Superior temporal gyrus (tissue), 1 donor: ENCODE results near the gene NELL2.
"Not testable (repeated sequence)": the region's sequence is repeated elsewhere in the genome, so short reads cannot be mapped to it uniquely, and the experiment has no call there.

Source experiments
- DNase-seq: peaks from one replicate; pipeline ENCODE4 v3.0.0-alpha.2; 2016; ENCODE audit errors: extremely low spot score

The NELL2 gene

GRCh38 chr12:44779766-44780165, 96.3 kb downstream of the NELL2 start:
- DNase-seq: no peak

GRCh38 chr12:44778863-44779262, 97.3 kb downstream of the NELL2 start:
- no peak for DNase-seq

- no peak for DNase-seq
These were observed 99.1 kb downstream of the NELL2 start for GRCh38 chr12:44777044-44777443.

- DNase-seq: no peak
These were observed 100.2 kb downstream of the NELL2 start for GRCh38 chr12:44775901-44776300.

GRCh38 chr12:44774815-44775411, 101.2 kb downstream of the NELL2 start:
- DNase-seq: no peak

- no peak for DNase-seq
These were observed 104.6 kb downstream of the NELL2 start for GRCh38 chr12:44771485-44772021.

GRCh38 chr12:44765796-44766195, 110.3 kb downstream of the NELL2 start:
- no peak for DNase-seq

GRCh38 chr12:44763021-44763420, 113.1 kb downstream of the NELL2 start:
- no peak for DNase-seq

GRCh38 chr12:44759289-44759688, 116.8 kb downstream of the NELL2 start:
- DNase-seq: no peak

GRCh38 chr12:44750468-44750867, 125.6 kb downstream of the NELL2 start:
- DNase-seq: no peak

- no peak for DNase-seq
These were observed 126.5 kb downstream of the NELL2 start for GRCh38 chr12:44749566-44749965.

GRCh38 chr12:44748950-44749468, 127.1 kb downstream of the NELL2 start:
- no peak for DNase-seq

- not testable (repeated sequence) for DNase-seq
These were observed 134.7 kb downstream of the NELL2 start for GRCh38 chr12:44741292-44741980.

- DNase-seq: no peak
These were observed 138.1 kb downstream of the NELL2 start for GRCh38 chr12:44738051-44738450.

GRCh38 chr12:44728566-44728965, 147.5 kb downstream of the NELL2 start:
- no peak for DNase-seq

- DNase-seq: no peak
These were observed 155.8 kb downstream of the NELL2 start for GRCh38 chr12:44720265-44720664.

- DNase-seq: no peak
These were observed 158.5 kb downstream of the NELL2 start for GRCh38 chr12:44717612-44718011.

- DNase-seq: no peak
These were observed 159.4 kb downstream of the NELL2 start for GRCh38 chr12:44716711-44717110.

GRCh38 chr12:44711736-44712135, 164.4 kb downstream of the NELL2 start:
- DNase-seq: no peak

- DNase-seq: no peak
These were observed 166.9 kb downstream of the NELL2 start for GRCh38 chr12:44709166-44709565.

- no peak for DNase-seq
These were observed 167.9 kb downstream of the NELL2 start for GRCh38 chr12:44708218-44708617.

- DNase-seq: no peak
These were observed 172.8 kb downstream of the NELL2 start for GRCh38 chr12:44703182-44703910.
